Peyer's patch (tissue), 4 donors: Measurements from ENCODE around the gene NCK2. TPM values are rescaled to one million over a fixed set of nuclear protein-coding genes. Genes with fewer than 3 reads are reported as not detected.
A peak's percentile ranks its signal among the peaks of the same experiment; 100 is the strongest.

Experiments
- DNase-seq, 3 donors: peaks; one replicate each; pipeline ENCODE4 v3.0.0-alpha.2; 2017 to 2019
- H3K27ac ChIP-seq, 4 donors: fragments of 200-600 bp; sonication (generic); one replicate each; pipeline ENCODE4 v1.5.1; 2016 to 2019
- H3K27me3 ChIP-seq, 2 donors: fragments of 200-600 bp; sonication (generic); one replicate each; pipeline ENCODE4 v1.5.1; 2019
- H3K36me3 ChIP-seq, 3 donors: fragments of 200-600 bp; sonication (generic); one replicate each; pipeline ENCODE4 v1.5.1; 2016 to 2019
- H3K4me1 ChIP-seq, 4 donors: fragments of 200-600 bp; sonication (generic); one replicate each; pipeline ENCODE4 v1.5.1; 2016 to 2019
- H3K4me3 ChIP-seq, 4 donors: fragments of 200-600 bp; sonication (generic); 1 replicate in 3 of 4; 2 replicates in 1 of 4; pipeline ENCODE4 v1.5.1; 2016 to 2019; ENCODE audit warnings: mild to moderate bottlenecking in 1 of 4
- H3K9me3 ChIP-seq, 4 donors: fragments of 200-600 bp; sonication (generic); one replicate each; pipeline ENCODE4 v1.5.1; 2016 to 2019; ENCODE audit warnings: mild to moderate bottlenecking in 1 of 4
- POLR2A ChIP-seq, 2 donors: fragments of 450-650 bp; IDR thresholded peaks; one replicate each; pipeline ENCODE4 v1.5.1; 2017; ENCODE audit warnings: antibody characterized with exemption in 2 of 2, mild to moderate bottlenecking in 2 of 2, moderate library complexity in 2 of 2
- total RNA-seq, 4 donors: library from RNA; depleted of rRNA; stranded (reverse); fragments of >200 nt; gene quantifications; one replicate each; pipeline ENCODE4 v1.1.0, GENCODE V29; 2016
- TF ChIP-seq, protein P1 (sequence below), 6 experiments: fragments of 450-650 bp in 4 of 6; fragments of 200-600 bp in 2 of 6; sonication (generic) in 1 of 6; IDR thresholded peaks; one replicate each; pipeline ENCODE4 v1.5.1; 2017 to 2019; ENCODE audit warnings: antibody characterized with exemption in 6 of 6, mild to moderate bottlenecking in 3 of 6, moderate library complexity in 1 of 6

NCK2 gene
- total RNA-seq, 4 donors from 2014 or later: 58.6 to 94.5 (median 85.8) TPM

GRCh38 chr2:105803773-105804172 lies 59.1 kb downstream of the NCK2 start:
- TF ChIP-seq, protein P1, sequence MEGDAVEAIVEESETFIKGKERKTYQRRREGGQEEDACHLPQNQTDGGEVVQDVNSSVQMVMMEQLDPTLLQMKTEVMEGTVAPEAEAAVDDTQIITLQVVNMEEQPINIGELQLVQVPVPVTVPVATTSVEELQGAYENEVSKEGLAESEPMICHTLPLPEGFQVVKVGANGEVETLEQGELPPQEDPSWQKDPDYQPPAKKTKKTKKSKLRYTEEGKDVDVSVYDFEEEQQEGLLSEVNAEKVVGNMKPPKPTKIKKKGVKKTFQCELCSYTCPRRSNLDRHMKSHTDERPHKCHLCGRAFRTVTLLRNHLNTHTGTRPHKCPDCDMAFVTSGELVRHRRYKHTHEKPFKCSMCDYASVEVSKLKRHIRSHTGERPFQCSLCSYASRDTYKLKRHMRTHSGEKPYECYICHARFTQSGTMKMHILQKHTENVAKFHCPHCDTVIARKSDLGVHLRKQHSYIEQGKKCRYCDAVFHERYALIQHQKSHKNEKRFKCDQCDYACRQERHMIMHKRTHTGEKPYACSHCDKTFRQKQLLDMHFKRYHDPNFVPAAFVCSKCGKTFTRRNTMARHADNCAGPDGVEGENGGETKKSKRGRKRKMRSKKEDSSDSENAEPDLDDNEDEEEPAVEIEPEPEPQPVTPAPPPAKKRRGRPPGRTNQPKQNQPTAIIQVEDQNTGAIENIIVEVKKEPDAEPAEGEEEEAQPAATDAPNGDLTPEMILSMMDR (IDR thresholded peaks at IDR 0.05): no peak
- TF ChIP-seq POLR2A (IDR thresholded peaks at IDR 0.05): no peak

DNA sequence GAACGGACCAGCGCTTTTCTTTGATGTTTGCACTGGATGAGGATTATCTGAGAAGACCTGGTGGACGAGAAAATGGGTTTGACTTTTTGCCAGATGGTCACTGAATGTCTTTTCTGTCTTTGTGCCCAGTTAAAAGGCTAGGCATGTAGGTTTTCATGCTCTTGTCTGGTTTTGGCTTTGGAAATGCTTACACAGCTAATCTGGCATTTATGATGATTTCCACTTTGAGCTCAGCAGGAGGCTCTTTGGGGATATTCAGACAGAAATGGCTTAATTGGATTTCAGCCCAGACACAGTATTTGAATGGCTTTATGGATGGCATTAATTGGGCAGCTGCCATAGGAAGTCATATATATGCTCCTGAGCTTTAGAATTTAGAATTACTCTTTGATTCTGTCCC lies 59.6 kb downstream of the NCK2 start:
- Histone ChIP-seq H3K36me3 (no peaks in the 10 kb centered on the region), H3K4me1 (peaks cover 0 to 65% (median 26%) of the 10 kb centered on the region in 4 donors), H3K27me3 (no peaks in the 10 kb centered on the region), H3K27ac (peak overlapping the region in 2 of 4 donors; percentile 6 to 86), H3K9me3 (no peaks in the 10 kb centered on the region), H3K4me3 (no peak overlapping the region)
- DNase-seq: no peak
- TF ChIP-seq POLR2A (IDR thresholded peaks at IDR 0.05): no peak
- TF ChIP-seq, protein P1 (IDR thresholded peaks at IDR 0.05): no peak

More at GRCh38 chr2:105803773-105804172, 59.1 kb downstream of the NCK2 start:
- Histone ChIP-seq H3K27me3 (no peaks in the 10 kb centered on the region), H3K27ac (peak overlapping the region in 1 of 4 donors; percentile 86), H3K36me3 (no peaks in the 10 kb centered on the region), H3K4me1 (peaks cover 0 to 70% (median 28%) of the 10 kb centered on the region in 4 donors), H3K4me3 (no peak overlapping the region), H3K9me3 (no peaks in the 10 kb centered on the region)
- DNase-seq: no peak

GRCh38 chr2:105806996-105807395 lies 62.3 kb downstream of the NCK2 start:
- Histone ChIP-seq H3K4me3 (no peak overlapping the region), H3K9me3 (no peaks in the 10 kb centered on the region), H3K27me3 (no peaks in the 10 kb centered on the region), H3K36me3 (no peaks in the 10 kb centered on the region), H3K27ac (no peak overlapping the region), H3K4me1 (peaks cover 0 to 53% (median 12%) of the 10 kb centered on the region in 4 donors)
- TF ChIP-seq, protein P1 (IDR thresholded peaks at IDR 0.05): no peak
- no peak for TF ChIP-seq POLR2A (IDR thresholded peaks at IDR 0.05)
- no peak for DNase-seq

DNA sequence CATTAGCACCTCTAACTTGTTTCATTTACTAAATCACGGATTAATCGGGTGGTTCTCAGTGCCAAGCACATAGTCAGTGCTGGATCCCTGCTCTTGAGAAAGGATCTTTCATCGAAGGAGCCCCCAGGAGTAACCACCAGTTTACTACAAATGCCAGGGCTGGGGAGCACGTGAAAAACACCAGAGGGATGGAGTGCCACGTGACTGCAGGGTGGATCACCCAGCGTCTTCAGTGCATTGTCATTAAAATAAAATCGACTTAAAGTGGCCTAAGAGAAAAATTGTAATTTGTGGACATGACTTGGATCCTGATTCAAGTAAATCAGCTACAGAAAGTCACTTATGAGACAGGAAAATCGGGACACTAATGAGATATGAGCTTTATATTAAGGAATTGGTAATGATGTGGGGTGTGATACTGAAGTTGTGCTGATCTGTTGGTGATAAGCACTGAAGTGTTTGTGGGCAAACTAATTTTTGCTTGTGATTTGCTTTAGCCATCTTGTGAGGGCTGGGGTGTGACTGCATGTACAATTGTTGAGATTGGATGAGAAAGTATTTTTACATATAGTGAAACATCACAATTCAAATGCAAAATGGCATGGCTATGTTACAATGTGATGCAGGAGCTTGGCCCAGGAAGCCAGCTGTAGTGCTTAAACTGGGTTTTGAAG lies 63.8 kb downstream of the NCK2 start:
- no peak overlapping the region for H3K4me3 ChIP-seq
- H3K27me3 ChIP-seq: no peaks in the 10 kb centered on the region
- H3K9me3 ChIP-seq: no peaks in the 10 kb centered on the region
- H3K36me3 ChIP-seq: no peaks in the 10 kb centered on the region
- H3K27ac ChIP-seq: no peak overlapping the region
- peaks cover 0 to 52% (median 5%) of the 10 kb centered on the region in 4 donors for H3K4me1 ChIP-seq
- TF ChIP-seq, protein P1 (IDR thresholded peaks at IDR 0.05): no peak
- TF ChIP-seq POLR2A (IDR thresholded peaks at IDR 0.05): no peak
- DNase-seq: no peak

DNA sequence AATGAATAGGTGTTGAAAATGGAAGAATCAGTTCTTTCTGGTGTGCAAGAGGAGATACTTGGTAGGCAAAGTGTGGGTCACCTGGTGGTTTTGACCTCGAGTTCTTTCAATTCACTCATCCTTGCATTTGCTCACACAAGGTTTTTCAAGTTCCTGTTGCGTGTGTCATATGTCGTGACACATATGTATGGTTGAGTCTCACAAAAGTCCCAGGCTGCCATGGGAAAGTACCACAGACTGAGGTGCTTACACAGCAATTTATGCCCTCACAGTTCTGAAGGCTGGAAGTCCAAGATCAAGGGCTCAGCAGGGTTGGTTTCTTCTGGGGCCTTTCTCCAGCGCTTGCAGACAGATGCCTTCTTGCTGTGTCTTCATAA lies 64.4 kb downstream of the NCK2 start:
- no peaks in the 10 kb centered on the region for H3K27me3 ChIP-seq
- TF ChIP-seq, protein P1 (IDR thresholded peaks at IDR 0.05): no peak
- no peak for TF ChIP-seq POLR2A (IDR thresholded peaks at IDR 0.05)
- DNase-seq: no peak
- no peaks in the 10 kb centered on the region for H3K9me3 ChIP-seq
- no peak overlapping the region for H3K4me3 ChIP-seq
- no peaks in the 10 kb centered on the region for H3K36me3 ChIP-seq
- no peak overlapping the region for H3K27ac ChIP-seq
- H3K4me1 ChIP-seq: peaks cover 0 to 52% (median 5%) of the 10 kb centered on the region in 4 donors
